IPS-NIHi7 (cell line): ENCODE measurements around the gene OPRL1.
A peak's percentile ranks its signal among the peaks of the same experiment; 100 is the strongest.
"Not testable (repeated sequence)": the region's sequence is repeated elsewhere in the genome, so short reads cannot be mapped to it uniquely, and the experiment has no call there.

ENCODE experiments used
- DNase-seq: peaks from one replicate; pipeline ENCODE4 v3.0.0; 2012; ENCODE audit warnings: mixed read lengths; ENCODE audit errors: extremely low spot score

OPRL1 gene

GRCh38 chr20:64086801-64087200, 6.9 kb downstream of the OPRL1 start:
- DNase-seq: no peak

GRCh38 chr20:64087226-64087825, 7.4 kb downstream of the OPRL1 start:
- not testable (repeated sequence) for DNase-seq

GRCh38 chr20:64088586-64088985, 8.7 kb downstream of the OPRL1 start:
- DNase-seq: not testable (repeated sequence)

- DNase-seq: no peak
Measured at GRCh38 chr20:64090165-64090564, 10.3 kb downstream of the OPRL1 start.

- no peak for DNase-seq
Measured at GRCh38 chr20:64091340-64091739, 11.5 kb downstream of the OPRL1 start.

- peak; percentile 46 for DNase-seq
Measured at GRCh38 chr20:64091770-64092169, 11.9 kb downstream of the OPRL1 start.

GRCh38 chr20:64092258-64093012, 12.6 kb downstream of the OPRL1 start:
- no peak for DNase-seq

GRCh38 chr20:64093013-64093503, 13.2 kb downstream of the OPRL1 start:
- peak; percentile 40 for DNase-seq

- DNase-seq: no peak
Measured at GRCh38 chr20:64095455-64095854, 15.6 kb downstream of the OPRL1 start.

- no peak for DNase-seq
Measured at GRCh38 chr20:64095927-64096326, 16.0 kb downstream of the OPRL1 start.

- no peak for DNase-seq
Measured at GRCh38 chr20:64096535-64096934, 16.7 kb downstream of the OPRL1 start.

- DNase-seq: no peak
Measured at GRCh38 chr20:64098471-64099013, 18.7 kb downstream of the OPRL1 start.

GRCh38 chr20:64099086-64099786, 19.4 kb downstream of the OPRL1 start:
- DNase-seq: no peak

GRCh38 chr20:64099880-64100565, 20.1 kb downstream of the OPRL1 start:
- no peak for DNase-seq

GRCh38 chr20:64100566-64100888, 20.6 kb downstream of the OPRL1 start:
- DNase-seq: no peak

- DNase-seq: no peak
Measured at GRCh38 chr20:64100946-64101688, 21.2 kb downstream of the OPRL1 start.

GRCh38 chr20:64101731-64102621, 22.1 kb downstream of the OPRL1 start:
- peak; percentile 93 for DNase-seq

GRCh38 chr20:64102647-64103354, 22.9 kb downstream of the OPRL1 start:
- DNase-seq: peak; percentile 61

- DNase-seq: no peak
Measured at GRCh38 chr20:64103871-64104666, 24.2 kb downstream of the OPRL1 start.
